ENCODE data around the gene PWP2. TPM values are rescaled to one million over a fixed set of nuclear protein-coding genes. Genes with fewer than 3 reads are reported as not detected.
"Not testable (repeated sequence)": the region's sequence is repeated elsewhere in the genome, so short reads cannot be mapped to it uniquely, and the experiment has no call there.

PWP2 gene
- 10 to 100 TPM; 28.5 to 32.7 (median 32.7) TPM for total RNA-seq
- total RNA-seq (2013): 21.1 TPM

GRCh38 chr21:44107026-44107501, at the start of gene PWP2:
Gene PWP2, plus strand, starts transcription at chr21:44107399. Its CDS starts 18 bp downstream, at chr21:44107417.
- H3K4me3 ChIP-seq (ENCODE audit: low read length); H3K4me1 ChIP-seq (ENCODE audit: control insufficient read depth, insufficient read depth, low read length); intact Hi-C loops (cut with micrococcal nuclease); H3K9me3 ChIP-seq (ENCODE audit: control insufficient read depth, insufficient read depth, low read length); H3K4me1 Mint-ChIP-seq; H3K27me3 ChIP-seq (ENCODE audit: control insufficient read depth, insufficient read depth, low read length); H3K9me3 Mint-ChIP-seq; H3K36me3 Mint-ChIP-seq; H3K27me3 Mint-ChIP-seq (ENCODE audit: low read depth in 2 of 2); H3K36me3 ChIP-seq (ENCODE audit: control insufficient read depth, insufficient read depth, low read length); H3K27ac ChIP-seq (ENCODE audit: low read length); H3K27ac Mint-ChIP-seq: not testable (repeated sequence)
- WGBS (ENCODE audit: insufficient coverage): 0% methylated on average over 14 of the region's 66 CpGs
- DNase-seq (peak in 1 of 2 donors; percentile 65), ATAC-seq (peak; percentile 92 to 97 (median 96))
- peak within 1 kb of the TSS; percentile 76 for H3K4me3 Mint-ChIP-seq

- ATAC-seq: peak; percentile 57 to 75 (median 63)
- peak overlapping the region; percentile 4 for H3K4me3 Mint-ChIP-seq
- Histone ChIP-seq H3K4me3 (ENCODE audit: low read length) (no peak overlapping the region), H3K4me1 (ENCODE audit: control insufficient read depth, insufficient read depth, low read length) (peaks cover 12% of the 10 kb centered on the region), H3K27ac (ENCODE audit: low read length) (peak overlapping the region; percentile 6), H3K27me3 (ENCODE audit: control insufficient read depth, insufficient read depth, low read length) (no peaks in the 10 kb centered on the region), H3K36me3 (ENCODE audit: control insufficient read depth, insufficient read depth, low read length) (peaks cover 72% of the 10 kb centered on the region), H3K9me3 (ENCODE audit: control insufficient read depth, insufficient read depth, low read length) (no peaks in the 10 kb centered on the region)
- DNase-seq: peak in 1 of 2 donors; percentile 64
- H3K27me3 Mint-ChIP-seq (ENCODE audit: low read depth in 2 of 2): no peaks in the 10 kb centered on the region
- no peak for TF ChIP-seq CTCF (IDR thresholded peaks at IDR 0.05)
- peaks cover 8% of the 10 kb centered on the region for H3K36me3 Mint-ChIP-seq
- peak overlapping the region; percentile 86 to 90 for H3K27ac Mint-ChIP-seq
- H3K4me1 Mint-ChIP-seq: peaks cover 44 to 45% of the 10 kb centered on the region in 2 donors
- WGBS (ENCODE audit: insufficient coverage): 83% methylated on average over 15 of the region's 15 CpGs
- intact Hi-C loops (cut with micrococcal nuclease): loop anchor here (10.0 kb wide), 1 partner anchor 63 kb away; no protein-coding TSS in a partner anchor
- H3K9me3 Mint-ChIP-seq: no peaks in the 10 kb centered on the region
Observed at GRCh38 chr21:44057960-44058651, 49.1 kb upstream of the PWP2 start.

- DNase-seq: no peak
- H3K4me1 Mint-ChIP-seq: peaks cover 41 to 43% of the 10 kb centered on the region in 2 donors
- intact Hi-C loops (cut with micrococcal nuclease): loop anchor here (10.0 kb wide), 1 partner anchor 64 kb away; no protein-coding TSS in a partner anchor
- H3K36me3 ChIP-seq (ENCODE audit: control insufficient read depth, insufficient read depth, low read length): peaks cover 71% of the 10 kb centered on the region
- H3K36me3 Mint-ChIP-seq: peaks cover 8% of the 10 kb centered on the region
- no peak overlapping the region for H3K4me3 Mint-ChIP-seq
- peaks cover 12% of the 10 kb centered on the region for H3K4me1 ChIP-seq (ENCODE audit: control insufficient read depth, insufficient read depth, low read length)
- H3K27ac Mint-ChIP-seq: peak overlapping the region; percentile 86 to 90
- H3K27me3 Mint-ChIP-seq (ENCODE audit: low read depth in 2 of 2): no peaks in the 10 kb centered on the region
- no peaks in the 10 kb centered on the region for H3K27me3 ChIP-seq (ENCODE audit: control insufficient read depth, insufficient read depth, low read length)
- H3K9me3 Mint-ChIP-seq: no peaks in the 10 kb centered on the region
- no peak for TF ChIP-seq CTCF (IDR thresholded peaks at IDR 0.05)
- ATAC-seq: no peak
- H3K9me3 ChIP-seq (ENCODE audit: control insufficient read depth, insufficient read depth, low read length): no peaks in the 10 kb centered on the region
- H3K4me3 ChIP-seq (ENCODE audit: low read length): no peak overlapping the region
- 95% methylated on average over 12 of the region's 12 CpGs for whole genome bisulfite sequencing (ENCODE audit: insufficient coverage)
- H3K27ac ChIP-seq (ENCODE audit: low read length): no peak overlapping the region
Observed at GRCh38 chr21:44058652-44058964, 48.6 kb upstream of the PWP2 start.

GRCh38 chr21:44058981-44059380, 48.2 kb upstream of the PWP2 start:
- no peak for DNase-seq
- peaks cover 11% of the 10 kb centered on the region for H3K36me3 Mint-ChIP-seq
- H3K27me3 ChIP-seq (ENCODE audit: control insufficient read depth, insufficient read depth, low read length): no peaks in the 10 kb centered on the region
- 92% methylated on average over 14 of the region's 17 CpGs for WGBS (ENCODE audit: insufficient coverage)
- peaks cover 71% of the 10 kb centered on the region for H3K36me3 ChIP-seq (ENCODE audit: control insufficient read depth, insufficient read depth, low read length)
- no peaks in the 10 kb centered on the region for H3K9me3 Mint-ChIP-seq
- no peaks in the 10 kb centered on the region for H3K27me3 Mint-ChIP-seq (ENCODE audit: low read depth in 2 of 2)
- no peak overlapping the region for H3K4me3 Mint-ChIP-seq
- peaks cover 12% of the 10 kb centered on the region for H3K4me1 ChIP-seq (ENCODE audit: control insufficient read depth, insufficient read depth, low read length)
- no peak overlapping the region for H3K4me3 ChIP-seq (ENCODE audit: low read length)
- peak overlapping the region; percentile 86 to 90 for H3K27ac Mint-ChIP-seq
- ATAC-seq: no peak
- intact Hi-C loops (cut with micrococcal nuclease): loop anchor here (10.0 kb wide), 1 partner anchor 64 kb away; no protein-coding TSS in a partner anchor
- no peak for TF ChIP-seq CTCF (IDR thresholded peaks at IDR 0.05)
- H3K9me3 ChIP-seq (ENCODE audit: control insufficient read depth, insufficient read depth, low read length): no peaks in the 10 kb centered on the region
- H3K27ac ChIP-seq (ENCODE audit: low read length): no peak overlapping the region
- peaks cover 41 to 42% of the 10 kb centered on the region in 2 donors for H3K4me1 Mint-ChIP-seq
